ENCODE measurements around the gene CCDC180. TPM values are rescaled to one million over a fixed set of nuclear protein-coding genes. Genes with fewer than 3 reads are reported as not detected.
A peak's percentile ranks its signal among the peaks of the same experiment; 100 is the strongest.
"Not testable (repeated sequence)": the region's sequence is repeated elsewhere in the genome, so short reads cannot be mapped to it uniquely, and the experiment has no call there.

CCDC180 gene
- 6.1 TPM for polyA plus RNA-seq (2012; ENCODE audit: insufficient read depth, insufficient read length)

GRCh38 chr9:97307500-97308163 is at the start of gene CCDC180:
CCDC180 (plus strand) TSS chr9:97307659; CDS start chr9:97308064, 405 bp downstream.
- DNase-seq (ENCODE audit: low read depth, low spot score) = no peak
- no peak within 1 kb of the TSS for H3K4me3 ChIP-seq (ENCODE audit: low read length)

- not testable (repeated sequence) for H3K4me3 ChIP-seq (ENCODE audit: low read length); DNase-seq (ENCODE audit: low read depth, low spot score)
Observed at GRCh38 chr9:97259834-97260514, 47.5 kb upstream of the CCDC180 start.

- no peak for DNase-seq (ENCODE audit: low read depth, low spot score)
- no peak overlapping the region for H3K4me3 ChIP-seq (ENCODE audit: low read length)
Observed at GRCh38 chr9:97271292-97271691, 36.2 kb upstream of the CCDC180 start.

GRCh38 chr9:97272072-97272471 is 35.4 kb upstream of the CCDC180 start:
- no peak for DNase-seq (ENCODE audit: low read depth, low spot score)

GRCh38 chr9:97276310-97276852 is 31.1 kb upstream of the CCDC180 start:
- peak; percentile 35 for DNase-seq (ENCODE audit: low read depth, low spot score)
- H3K4me3 ChIP-seq (ENCODE audit: low read length) = no peak overlapping the region

More at GRCh38 chr9:97272072-97272471, 35.4 kb upstream of the CCDC180 start:
- no peak overlapping the region for H3K4me3 ChIP-seq (ENCODE audit: low read length)

GRCh38 chr9:97277953-97278352 is 29.5 kb upstream of the CCDC180 start:
- DNase-seq (ENCODE audit: low read depth, low spot score) = no peak
- no peak overlapping the region for H3K4me3 ChIP-seq (ENCODE audit: low read length)

- no peak for DNase-seq (ENCODE audit: low read depth, low spot score)
Observed at GRCh38 chr9:97280755-97281330, 26.6 kb upstream of the CCDC180 start.

GRCh38 chr9:97283768-97284167 is 23.7 kb upstream of the CCDC180 start:
- no peak for DNase-seq (ENCODE audit: low read depth, low spot score)
- no peak overlapping the region for H3K4me3 ChIP-seq (ENCODE audit: low read length)

More at GRCh38 chr9:97280755-97281330, 26.6 kb upstream of the CCDC180 start:
- no peak overlapping the region for H3K4me3 ChIP-seq (ENCODE audit: low read length)

GRCh38 chr9:97284798-97285197 is 22.7 kb upstream of the CCDC180 start:
- DNase-seq (ENCODE audit: low read depth, low spot score) = no peak
- no peak overlapping the region for H3K4me3 ChIP-seq (ENCODE audit: low read length)

- no peak overlapping the region for H3K4me3 ChIP-seq (ENCODE audit: low read length)
- no peak for DNase-seq (ENCODE audit: low read depth, low spot score)
Observed at GRCh38 chr9:97292200-97292599, 15.3 kb upstream of the CCDC180 start.

GRCh38 chr9:97293207-97293721 is 14.2 kb upstream of the CCDC180 start:
- no peak overlapping the region for H3K4me3 ChIP-seq (ENCODE audit: low read length)
- DNase-seq (ENCODE audit: low read depth, low spot score) = no peak

- H3K4me3 ChIP-seq (ENCODE audit: low read length) = no peak overlapping the region
- no peak for DNase-seq (ENCODE audit: low read depth, low spot score)
Observed at GRCh38 chr9:97293818-97294217, 13.6 kb upstream of the CCDC180 start.

GRCh38 chr9:97297889-97298288 is 9.6 kb upstream of the CCDC180 start:
- H3K4me3 ChIP-seq (ENCODE audit: low read length) = no peak overlapping the region
- no peak for DNase-seq (ENCODE audit: low read depth, low spot score)

- no peak overlapping the region for H3K4me3 ChIP-seq (ENCODE audit: low read length)
- DNase-seq (ENCODE audit: low read depth, low spot score) = no peak
Observed at GRCh38 chr9:97299809-97300414, 7.5 kb upstream of the CCDC180 start.

- no peak overlapping the region for H3K4me3 ChIP-seq (ENCODE audit: low read length)
- DNase-seq (ENCODE audit: low read depth, low spot score) = no peak
Observed at GRCh38 chr9:97300586-97300985, 6.9 kb upstream of the CCDC180 start.

GRCh38 chr9:97301974-97302373 is 5.5 kb upstream of the CCDC180 start:
- DNase-seq (ENCODE audit: low read depth, low spot score) = no peak
- no peak overlapping the region for H3K4me3 ChIP-seq (ENCODE audit: low read length)

- H3K4me3 ChIP-seq (ENCODE audit: low read length) = no peak overlapping the region
- no peak for DNase-seq (ENCODE audit: low read depth, low spot score)
Observed at GRCh38 chr9:97304586-97304985, 2.9 kb upstream of the CCDC180 start.

- no peak overlapping the region for H3K4me3 ChIP-seq (ENCODE audit: low read length)
- DNase-seq (ENCODE audit: low read depth, low spot score) = no peak
Observed at GRCh38 chr9:97305501-97306298, 1.8 kb upstream of the CCDC180 start.

GRCh38 chr9:97307091-97307490 is 368 bp upstream of the CCDC180 start:
- no peak for DNase-seq (ENCODE audit: low read depth, low spot score)
- no peak overlapping the region for H3K4me3 ChIP-seq (ENCODE audit: low read length)

Data from Jurkat, Clone E6-1 (cell line).